ENCODE results near the gene FAM118B.
A peak's percentile ranks its signal among the peaks of the same experiment; 100 is the strongest.

Gene FAM118B

GRCh38 chr11:126167488-126167887 lies 44.1 kb upstream of the FAM118B start:
- DNase-seq (ENCODE audit: low read depth, low spot score): no peak
- Histone ChIP-seq H3K9me3 (ENCODE audit: low read depth, low read length) (no peaks in the 10 kb centered on the region), H3K27ac (no peak overlapping the region), H3K36me3 (ENCODE audit: insufficient read depth, low read length) (no peaks in the 10 kb centered on the region), H3K4me3 (no peak overlapping the region), H3K9ac (ENCODE audit: insufficient read length) (no peak overlapping the region)
- TF ChIP-seq EZH2 (IDR thresholded peaks at IDR 0.05): no peak
- TF ChIP-seq FOXP2 (optimal IDR thresholded peaks at IDR 0.05; ENCODE audit: control extremely low read depth, extremely low read length, insufficient read depth): no peak
- no peak for TF ChIP-seq POLR2AphosphoS5 (IDR thresholded peaks at IDR 0.05; ENCODE audit: borderline replicate concordance, low read depth, low read length)

DNA sequence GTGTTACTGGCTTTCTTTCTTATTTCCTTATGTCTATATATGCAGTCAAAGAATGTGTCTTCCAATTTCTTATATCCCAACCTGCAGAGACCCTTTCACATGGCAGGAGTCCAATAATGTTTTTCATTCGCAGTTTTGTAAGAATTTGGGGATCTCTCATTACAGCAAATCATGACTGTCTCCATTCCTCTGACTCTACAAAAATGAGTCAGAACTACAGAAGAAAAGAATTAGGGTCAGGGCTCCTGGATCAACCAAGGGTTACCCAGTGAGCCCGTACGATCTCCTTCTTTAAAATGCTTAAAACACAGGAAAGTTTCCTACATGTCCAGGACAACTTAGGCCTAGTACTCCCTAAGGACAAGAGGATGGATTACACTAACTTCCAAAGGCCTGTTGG lies 42.3 kb upstream of the FAM118B start:
- H3K36me3 ChIP-seq (ENCODE audit: insufficient read depth, low read length): no peaks in the 10 kb centered on the region
- H3K9ac ChIP-seq (ENCODE audit: insufficient read length): no peak overlapping the region
- H3K4me3 ChIP-seq: no peak overlapping the region
- H3K27ac ChIP-seq: no peak overlapping the region
- no peaks in the 10 kb centered on the region for H3K9me3 ChIP-seq (ENCODE audit: low read depth, low read length)
- TF ChIP-seq FOXP2 (optimal IDR thresholded peaks at IDR 0.05; ENCODE audit: control extremely low read depth, extremely low read length, insufficient read depth) (no peak), POLR2AphosphoS5 (IDR thresholded peaks at IDR 0.05; ENCODE audit: borderline replicate concordance, low read depth, low read length) (no peak)
- DNase-seq (ENCODE audit: low read depth, low spot score): no peak

DNA sequence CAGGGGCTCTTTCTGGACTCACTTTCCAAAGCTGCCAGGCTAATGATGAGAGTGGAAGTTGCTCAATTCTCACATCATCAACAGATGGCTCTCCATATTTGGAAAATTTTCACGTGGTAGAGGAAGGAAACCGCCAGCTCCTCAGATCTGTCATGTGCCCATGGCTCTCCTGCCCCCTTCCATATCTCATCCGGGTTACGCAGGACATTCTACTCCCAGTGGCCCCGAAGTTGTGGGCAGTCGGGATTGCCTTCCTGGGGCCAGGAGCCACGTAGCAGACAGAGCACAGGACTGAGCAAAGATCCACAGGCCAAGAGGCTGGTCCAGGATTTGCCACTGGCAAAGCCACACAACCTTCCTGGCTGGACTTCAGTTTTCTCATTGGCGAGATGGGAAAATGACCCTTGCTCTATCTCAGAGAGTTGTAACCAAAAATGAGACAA lies 39.0 kb upstream of the FAM118B start:
- TF ChIP-seq EZH2 (IDR thresholded peaks at IDR 0.05) (no peak), FOXP2 (optimal IDR thresholded peaks at IDR 0.05; ENCODE audit: control extremely low read depth, extremely low read length, insufficient read depth) (no peak), POLR2AphosphoS5 (IDR thresholded peaks at IDR 0.05; ENCODE audit: borderline replicate concordance, low read depth, low read length) (no peak)
- peak; percentile 47 for DNase-seq (ENCODE audit: low read depth, low spot score)
- Histone ChIP-seq H3K9me3 (ENCODE audit: low read depth, low read length) (no peaks in the 10 kb centered on the region), H3K36me3 (ENCODE audit: insufficient read depth, low read length) (no peaks in the 10 kb centered on the region), H3K9ac (ENCODE audit: insufficient read length) (no peak overlapping the region), H3K27ac (peak overlapping the region; percentile 83), H3K4me3 (peak overlapping the region; percentile 41; the same call in 1 of the 2 replicates)

- no peak for DNase-seq (ENCODE audit: low read depth, low spot score)
- Histone ChIP-seq H3K9me3 (ENCODE audit: low read depth, low read length) (no peaks in the 10 kb centered on the region), H3K27ac (peak overlapping the region; percentile 83), H3K9ac (ENCODE audit: insufficient read length) (no peak overlapping the region), H3K4me3 (no peak overlapping the region), H3K36me3 (ENCODE audit: insufficient read depth, low read length) (no peaks in the 10 kb centered on the region)
- TF ChIP-seq FOXP2 (optimal IDR thresholded peaks at IDR 0.05; ENCODE audit: control extremely low read depth, extremely low read length, insufficient read depth) (no peak), EZH2 (IDR thresholded peaks at IDR 0.05) (no peak), POLR2AphosphoS5 (IDR thresholded peaks at IDR 0.05; ENCODE audit: borderline replicate concordance, low read depth, low read length) (no peak)
Observed at GRCh38 chr11:126173257-126173656, 38.3 kb upstream of the FAM118B start.

DNA sequence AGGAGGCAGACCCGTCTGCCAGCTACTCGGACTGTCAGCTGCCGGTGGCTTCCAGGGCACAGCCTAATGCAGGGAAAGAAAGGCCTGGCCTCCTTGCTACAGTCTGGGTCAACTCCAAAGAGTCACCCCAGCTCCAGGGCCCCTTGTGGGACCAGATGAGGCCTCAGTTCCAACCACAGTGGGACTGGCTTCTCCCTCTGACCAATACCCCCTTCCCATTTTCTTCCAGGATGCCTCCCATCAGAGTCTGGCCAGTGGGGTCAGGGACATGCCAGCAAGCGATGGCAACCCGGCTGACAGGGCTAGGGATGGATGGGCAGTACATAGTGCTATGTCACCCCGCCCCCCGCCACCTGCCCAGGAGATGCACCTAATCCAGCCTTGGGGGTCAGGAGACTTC lies 36.8 kb upstream of the FAM118B start:
- Histone ChIP-seq H3K36me3 (ENCODE audit: insufficient read depth, low read length) (no peaks in the 10 kb centered on the region), H3K9me3 (ENCODE audit: low read depth, low read length) (no peaks in the 10 kb centered on the region), H3K4me3 (no peak overlapping the region), H3K27ac (no peak overlapping the region), H3K9ac (ENCODE audit: insufficient read length) (no peak overlapping the region)
- no peak for DNase-seq (ENCODE audit: low read depth, low spot score)
- no peak for TF ChIP-seq FOXP2 (optimal IDR thresholded peaks at IDR 0.05; ENCODE audit: control extremely low read depth, extremely low read length, insufficient read depth)
- TF ChIP-seq EZH2 (IDR thresholded peaks at IDR 0.05): no peak
- no peak for TF ChIP-seq POLR2AphosphoS5 (IDR thresholded peaks at IDR 0.05; ENCODE audit: borderline replicate concordance, low read depth, low read length)

DNA sequence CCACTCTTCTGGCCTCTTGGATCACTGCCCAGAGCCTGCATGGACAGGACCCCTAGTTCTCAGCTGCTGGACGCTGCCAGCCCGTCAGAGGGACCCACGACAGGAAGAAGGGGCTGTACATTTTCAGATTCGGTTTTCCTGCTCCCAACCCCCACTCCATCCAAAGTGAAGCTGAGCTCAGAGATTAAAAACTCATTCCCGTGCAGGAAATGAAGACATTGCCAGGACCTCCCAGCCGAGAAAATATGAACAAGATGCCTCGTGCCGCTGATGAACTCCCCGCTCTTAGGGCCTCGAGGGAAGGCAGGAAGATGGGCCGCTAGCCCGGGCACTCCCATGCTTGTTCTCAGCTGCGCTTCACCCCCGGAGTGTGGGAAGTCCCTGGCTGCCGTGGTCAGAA lies 36.2 kb upstream of the FAM118B start:
- no peak overlapping the region for H3K27ac ChIP-seq
- H3K4me3 ChIP-seq: no peak overlapping the region
- no peaks in the 10 kb centered on the region for H3K36me3 ChIP-seq (ENCODE audit: insufficient read depth, low read length)
- no peak overlapping the region for H3K9ac ChIP-seq (ENCODE audit: insufficient read length)
- H3K9me3 ChIP-seq (ENCODE audit: low read depth, low read length): no peaks in the 10 kb centered on the region
- TF ChIP-seq FOXP2 (optimal IDR thresholded peaks at IDR 0.05; ENCODE audit: control extremely low read depth, extremely low read length, insufficient read depth) (no peak), POLR2AphosphoS5 (IDR thresholded peaks at IDR 0.05; ENCODE audit: borderline replicate concordance, low read depth, low read length) (no peak), EZH2 (IDR thresholded peaks at IDR 0.05) (no peak)
- no peak for DNase-seq (ENCODE audit: low read depth, low spot score)

DNA sequence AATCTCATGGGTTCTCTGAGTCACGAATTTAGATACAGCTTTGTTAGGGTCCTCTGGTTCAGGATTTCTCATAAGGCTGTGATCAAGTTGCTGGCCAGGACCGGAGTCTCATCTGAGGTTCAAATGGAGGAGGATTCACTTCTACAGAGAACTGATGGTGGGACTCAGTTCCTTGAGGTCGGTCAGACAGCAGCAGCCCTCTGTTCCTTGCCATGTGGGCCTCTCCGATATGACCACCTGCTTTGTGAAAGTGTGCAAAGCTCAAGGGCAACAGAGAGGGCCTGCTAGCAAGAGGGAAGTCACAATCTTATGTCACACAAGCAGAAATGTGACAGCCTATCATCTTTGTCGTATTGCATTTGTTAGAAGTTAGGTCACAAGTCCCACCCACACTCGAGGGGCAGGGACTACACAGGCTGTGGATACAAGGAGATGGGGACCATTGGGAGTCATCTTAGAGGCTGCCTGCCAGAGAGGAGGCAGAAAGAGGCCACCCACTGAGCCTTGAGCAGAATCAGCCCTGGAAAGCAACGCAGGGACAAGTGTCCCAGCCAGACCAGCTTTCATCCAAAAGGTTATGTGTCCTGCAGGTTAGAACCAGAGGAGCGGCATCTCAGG lies 34.6 kb upstream of the FAM118B start:
- Histone ChIP-seq H3K9me3 (ENCODE audit: low read depth, low read length) (0 out of 2 replicates have a peak, but pooled peaks cover 5% of the 10 kb centered on the region), H3K36me3 (ENCODE audit: insufficient read depth, low read length) (no peaks in the 10 kb centered on the region), H3K9ac (ENCODE audit: insufficient read length) (no peak overlapping the region), H3K4me3 (no peak overlapping the region), H3K27ac (no peak overlapping the region)
- TF ChIP-seq POLR2AphosphoS5 (IDR thresholded peaks at IDR 0.05; ENCODE audit: borderline replicate concordance, low read depth, low read length) (no peak), EZH2 (IDR thresholded peaks at IDR 0.05) (no peak), FOXP2 (optimal IDR thresholded peaks at IDR 0.05; ENCODE audit: control extremely low read depth, extremely low read length, insufficient read depth) (no peak)
- DNase-seq (ENCODE audit: low read depth, low spot score): no peak

GRCh38 chr11:126181939-126182730 lies 29.4 kb upstream of the FAM118B start:
- Histone ChIP-seq H3K9ac (ENCODE audit: insufficient read length) (no peak overlapping the region), H3K9me3 (ENCODE audit: low read depth, low read length) (0 out of 2 replicates have a peak, but pooled peaks cover 5% of the 10 kb centered on the region), H3K27ac (no peak overlapping the region), H3K36me3 (ENCODE audit: insufficient read depth, low read length) (no peaks in the 10 kb centered on the region), H3K4me3 (no peak overlapping the region)
- DNase-seq (ENCODE audit: low read depth, low spot score): no peak
- TF ChIP-seq EZH2 (IDR thresholded peaks at IDR 0.05) (no peak), FOXP2 (optimal IDR thresholded peaks at IDR 0.05; ENCODE audit: control extremely low read depth, extremely low read length, insufficient read depth) (no peak), POLR2AphosphoS5 (IDR thresholded peaks at IDR 0.05; ENCODE audit: borderline replicate concordance, low read depth, low read length) (no peak)

Measured in SK-N-MC (cell line).